Tibial nerve (tissue), 4 donors: ENCODE results near the gene ZFYVE28. TPM values are rescaled to one million over a fixed set of nuclear protein-coding genes. Genes with fewer than 3 reads are reported as not detected.

Experiments used
- DNase-seq, 2 donors: peaks; one replicate each; pipeline ENCODE4 v3.0.0-alpha.2; 2019; ENCODE audit warnings: low spot score in 2 of 2
- H3K27ac ChIP-seq, 4 donors: fragments of 200-600 bp; sonication (generic) in 3 of 4; one replicate each; pipeline ENCODE4 v1.5.1; 2017 to 2019; ENCODE audit warnings: mild to moderate bottlenecking in 1 of 4
- H3K27me3 ChIP-seq, 2 donors: fragments of 200-600 bp; sonication (generic) in 1 of 2; one replicate each; pipeline versions ENCODE4 v1.5.1 to v1.6.0; 2017 to 2019
- H3K36me3 ChIP-seq, 3 donors: fragments of 200-600 bp; sonication (generic); one replicate each; pipeline ENCODE4 v1.5.1; 2018 to 2019
- H3K4me1 ChIP-seq, 4 donors: fragments of 200-600 bp; sonication (generic) in 3 of 4; one replicate each; pipeline ENCODE4 v1.5.1; 2017 to 2019
- H3K4me3 ChIP-seq, 4 donors: fragments of 200-600 bp; sonication (generic) in 3 of 4; one replicate each; pipeline ENCODE4 v1.5.1; 2017 to 2019; ENCODE audit warnings: mild to moderate bottlenecking in 1 of 4, moderate library complexity in 1 of 4
- H3K9me3 ChIP-seq, 4 donors: fragments of 200-600 bp; sonication (generic) in 3 of 4; one replicate each; pipeline ENCODE4 v1.5.1; 2017 to 2019
- EP300 ChIP-seq, 2 donors: sonication (generic); formaldehyde crosslinking; IDR thresholded peaks; one replicate each; pipeline ENCODE4 v1.6.1; 2017; ENCODE audit warnings: antibody characterized with exemption in 2 of 2, mild to moderate bottlenecking in 1 of 2
- POLR2A ChIP-seq, 2 donors: fragments of 450-650 bp; IDR thresholded peaks; one replicate each; pipeline ENCODE4 v1.6.1; 2017; ENCODE audit warnings: antibody characterized with exemption in 2 of 2, mild to moderate bottlenecking in 2 of 2, moderate library complexity in 2 of 2
- WGBS, 2 donors: methylation state at CpG; one replicate each; pipeline ENCODE4 v1.1.5; 2018; 5-methylcytosine and 5-hydroxymethylcytosine counted together
- total RNA-seq, 4 donors: library from RNA; depleted of rRNA; stranded (reverse); fragments of >200 nt; gene quantifications; one replicate each; pipeline ENCODE4 v1.1.0, GENCODE V29; 2016
- TF ChIP-seq, protein P1 (sequence below), 5 experiments: fragments of 200-600 bp in 3 of 5; fragments of 450-650 bp in 2 of 5; sonication (generic) in 3 of 5; IDR thresholded peaks; one replicate each; pipeline ENCODE4 v1.5.1; 2016 to 2019; ENCODE audit warnings: antibody characterized with exemption in 5 of 5, mild to moderate bottlenecking in 3 of 5, moderate library complexity in 2 of 5

ZFYVE28 gene
- total RNA-seq, 4 donors from 2014 or later = 16.2 to 44.4 (median 26.5) TPM

GRCh38 chr4:2256781-2257191, 161.7 kb downstream of the ZFYVE28 start:
- Histone ChIP-seq H3K27me3 (no peaks in the 10 kb centered on the region), H3K36me3 (peaks cover 0 to 48% (median 6%) of the 10 kb centered on the region in 3 donors), H3K27ac (peak overlapping the region; percentile 84 to 97 (median 94)), H3K9me3 (no peaks in the 10 kb centered on the region), H3K4me3 (peak overlapping the region in 1 of 4 donors; percentile 8), H3K4me1 (peaks cover 0 to 78% (median 63%) of the 10 kb centered on the region in 4 donors)
- WGBS, 2 donors = 35 to 40% methylated on average over 11 to 12 of the region's 12 CpGs
- TF ChIP-seq, protein P1, sequence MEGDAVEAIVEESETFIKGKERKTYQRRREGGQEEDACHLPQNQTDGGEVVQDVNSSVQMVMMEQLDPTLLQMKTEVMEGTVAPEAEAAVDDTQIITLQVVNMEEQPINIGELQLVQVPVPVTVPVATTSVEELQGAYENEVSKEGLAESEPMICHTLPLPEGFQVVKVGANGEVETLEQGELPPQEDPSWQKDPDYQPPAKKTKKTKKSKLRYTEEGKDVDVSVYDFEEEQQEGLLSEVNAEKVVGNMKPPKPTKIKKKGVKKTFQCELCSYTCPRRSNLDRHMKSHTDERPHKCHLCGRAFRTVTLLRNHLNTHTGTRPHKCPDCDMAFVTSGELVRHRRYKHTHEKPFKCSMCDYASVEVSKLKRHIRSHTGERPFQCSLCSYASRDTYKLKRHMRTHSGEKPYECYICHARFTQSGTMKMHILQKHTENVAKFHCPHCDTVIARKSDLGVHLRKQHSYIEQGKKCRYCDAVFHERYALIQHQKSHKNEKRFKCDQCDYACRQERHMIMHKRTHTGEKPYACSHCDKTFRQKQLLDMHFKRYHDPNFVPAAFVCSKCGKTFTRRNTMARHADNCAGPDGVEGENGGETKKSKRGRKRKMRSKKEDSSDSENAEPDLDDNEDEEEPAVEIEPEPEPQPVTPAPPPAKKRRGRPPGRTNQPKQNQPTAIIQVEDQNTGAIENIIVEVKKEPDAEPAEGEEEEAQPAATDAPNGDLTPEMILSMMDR (IDR thresholded peaks at IDR 0.05) = no peak
- TF ChIP-seq EP300 (IDR thresholded peaks at IDR 0.05) = peak in 1 of 2 donors; percentile 69
- peak in 1 of 2 donors; percentile 34 for DNase-seq

GRCh38 chr4:2256156-2256731, 162.2 kb downstream of the ZFYVE28 start:
- TF ChIP-seq POLR2A (IDR thresholded peaks at IDR 0.05) = no peak
- TF ChIP-seq EP300 (IDR thresholded peaks at IDR 0.05) = no peak
- TF ChIP-seq, protein P1 (IDR thresholded peaks at IDR 0.05) = no peak
- Histone ChIP-seq H3K4me1 (peaks cover 0 to 78% (median 63%) of the 10 kb centered on the region in 4 donors), H3K36me3 (peaks cover 0 to 53% (median 6%) of the 10 kb centered on the region in 3 donors), H3K4me3 (peak overlapping the region in 1 of 4 donors; percentile 8), H3K27me3 (no peaks in the 10 kb centered on the region), H3K9me3 (no peaks in the 10 kb centered on the region), H3K27ac (peak overlapping the region; percentile 84 to 97 (median 94))
- WGBS, 2 donors = 10 to 14% methylated on average over 8 of the region's 8 CpGs
- DNase-seq = peak in 1 of 2 donors; percentile 21

GRCh38 chr4:2255501-2256155, 162.8 kb downstream of the ZFYVE28 start:
- peak overlapping the region in 1 of 4 donors; percentile 8 for H3K4me3 ChIP-seq

GRCh38 chr4:2254665-2255500, 163.6 kb downstream of the ZFYVE28 start:
- peak overlapping the region; percentile 84 to 97 (median 94) for H3K27ac ChIP-seq
- TF ChIP-seq, protein P1 (IDR thresholded peaks at IDR 0.05) = no peak
- TF ChIP-seq POLR2A (IDR thresholded peaks at IDR 0.05) (no peak), EP300 (IDR thresholded peaks at IDR 0.05) (no peak)
- peak; percentile 4 to 11 for DNase-seq
- 75 to 77% methylated on average over 32 of the region's 32 CpGs for WGBS, 2 donors
- H3K36me3 ChIP-seq = peaks cover 0 to 67% (median 12%) of the 10 kb centered on the region in 3 donors
- H3K9me3 ChIP-seq = no peaks in the 10 kb centered on the region
- peak overlapping the region in 1 of 4 donors; percentile 8 for H3K4me3 ChIP-seq
- H3K27me3 ChIP-seq = no peaks in the 10 kb centered on the region
- peaks cover 0 to 69% (median 52%) of the 10 kb centered on the region in 4 donors for H3K4me1 ChIP-seq

More at GRCh38 chr4:2255501-2256155, 162.8 kb downstream of the ZFYVE28 start:
- peak in 1 of 2 donors; percentile 15 for TF ChIP-seq EP300 (IDR thresholded peaks at IDR 0.05)
- TF ChIP-seq, protein P1 (IDR thresholded peaks at IDR 0.05) = no peak
- no peak for TF ChIP-seq POLR2A (IDR thresholded peaks at IDR 0.05)
- peaks cover 0 to 76% (median 59%) of the 10 kb centered on the region in 4 donors for H3K4me1 ChIP-seq
- H3K9me3 ChIP-seq = no peaks in the 10 kb centered on the region
- peaks cover 0 to 59% (median 6%) of the 10 kb centered on the region in 3 donors for H3K36me3 ChIP-seq
- WGBS, 2 donors = 25 to 42% methylated on average over 2 to 16 of the region's 18 CpGs
- DNase-seq = peak; percentile 8 to 15
- peak overlapping the region; percentile 84 to 97 (median 94) for H3K27ac ChIP-seq
- H3K27me3 ChIP-seq = no peaks in the 10 kb centered on the region
